ENCODE results near the gene TCF3.

DNA sequence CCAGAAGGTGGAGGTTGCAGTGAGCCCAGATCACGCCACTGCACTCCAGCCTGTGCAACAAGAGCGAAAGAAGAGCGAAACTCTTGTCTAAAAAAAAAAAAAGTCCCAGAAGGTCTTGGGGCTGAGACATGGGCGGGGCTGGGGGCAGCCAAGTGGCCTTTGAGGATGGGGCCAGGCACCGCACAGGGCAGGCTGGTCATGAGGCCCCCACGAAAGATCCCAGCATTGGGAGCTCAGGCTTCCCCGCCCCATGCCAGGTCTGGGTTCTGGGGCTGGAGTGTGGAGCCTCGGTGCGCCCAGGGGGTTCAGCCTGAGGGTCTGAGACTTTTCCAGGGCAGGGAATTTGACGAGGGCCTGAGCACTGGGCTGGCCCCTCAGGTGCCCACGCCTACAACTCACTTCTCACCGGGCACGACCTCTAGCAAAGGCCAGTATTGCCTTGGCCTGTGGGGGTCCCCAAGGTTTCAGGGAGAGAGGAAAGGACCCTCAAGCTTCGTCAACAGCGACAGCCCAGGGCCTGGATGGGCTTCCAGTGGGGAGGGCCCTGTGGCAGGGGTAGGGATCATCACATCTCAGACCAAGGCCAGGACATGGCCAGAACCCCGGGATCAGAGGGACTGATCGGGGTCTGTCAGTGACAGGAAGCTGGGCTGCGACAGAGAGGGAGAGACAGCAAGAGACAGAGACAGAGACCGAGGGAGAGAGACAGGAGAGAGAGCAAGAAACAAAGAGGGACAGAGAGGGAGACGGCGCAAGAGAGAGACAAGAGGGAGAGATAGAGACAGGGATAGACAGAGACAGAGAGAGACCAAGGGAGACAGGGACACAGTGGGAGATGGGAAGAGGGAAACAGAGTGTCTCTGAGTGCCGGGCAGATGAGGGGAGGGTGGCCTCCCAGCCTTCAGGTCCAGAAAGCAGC lies 76.8 kb downstream of the TCF3 start:
- TF ChIP-seq, protein P1, sequence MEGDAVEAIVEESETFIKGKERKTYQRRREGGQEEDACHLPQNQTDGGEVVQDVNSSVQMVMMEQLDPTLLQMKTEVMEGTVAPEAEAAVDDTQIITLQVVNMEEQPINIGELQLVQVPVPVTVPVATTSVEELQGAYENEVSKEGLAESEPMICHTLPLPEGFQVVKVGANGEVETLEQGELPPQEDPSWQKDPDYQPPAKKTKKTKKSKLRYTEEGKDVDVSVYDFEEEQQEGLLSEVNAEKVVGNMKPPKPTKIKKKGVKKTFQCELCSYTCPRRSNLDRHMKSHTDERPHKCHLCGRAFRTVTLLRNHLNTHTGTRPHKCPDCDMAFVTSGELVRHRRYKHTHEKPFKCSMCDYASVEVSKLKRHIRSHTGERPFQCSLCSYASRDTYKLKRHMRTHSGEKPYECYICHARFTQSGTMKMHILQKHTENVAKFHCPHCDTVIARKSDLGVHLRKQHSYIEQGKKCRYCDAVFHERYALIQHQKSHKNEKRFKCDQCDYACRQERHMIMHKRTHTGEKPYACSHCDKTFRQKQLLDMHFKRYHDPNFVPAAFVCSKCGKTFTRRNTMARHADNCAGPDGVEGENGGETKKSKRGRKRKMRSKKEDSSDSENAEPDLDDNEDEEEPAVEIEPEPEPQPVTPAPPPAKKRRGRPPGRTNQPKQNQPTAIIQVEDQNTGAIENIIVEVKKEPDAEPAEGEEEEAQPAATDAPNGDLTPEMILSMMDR (IDR thresholded peaks at IDR 0.05), result no peak
- no peak for TF ChIP-seq POLR2A (IDR thresholded peaks at IDR 0.05)

Measured in lower leg skin (tissue), 3 donors.